Myocyte (in vitro differentiated cells): Measurements from ENCODE around the gene ZSWIM7. TPM values are rescaled to one million over a fixed set of nuclear protein-coding genes. Genes with fewer than 3 reads are reported as not detected.

ENCODE experiments used
- DNase-seq: peaks from one replicate; pipeline ENCODE4 v3.0.0-alpha.2; 2012; ENCODE audit warnings: low read depth
- polyA plus RNA-seq: library from polyadenylated mRNA; unstranded; fragments of >200 nt; gene quantifications from one replicate; pipeline ENCODE4 v1.2.1, GENCODE V29; 2012; ENCODE audit warnings: missing spikeins
- total RNA-seq: library from RNA; depleted of rRNA; stranded (reverse); fragments of >200 nt; gene quantifications from 2 replicates; pipeline ENCODE4 v1.2.3, GENCODE V29; 2014

Gene ZSWIM7
- 25.2 and 35.7 TPM in 2 replicates for total RNA-seq
- polyA plus RNA-seq, result 26.9 TPM

- DNase-seq, result peak; percentile 94
These were observed at the start of gene ZSWIM7, which contains the start of gene TTC19 for GRCh38 chr17:15999141-15999973. ZSWIM7 (minus strand) TSS chr17:15999704; CDS start chr17:15999594, 110 bp downstream. TTC19 (plus strand) TSS chr17:15999824; CDS start chr17:15999849, 25 bp downstream.

- DNase-seq, result no peak
These were observed 49.4 kb upstream of the ZSWIM7 start for GRCh38 chr17:16048811-16049449.

- DNase-seq, result no peak
These were observed 47.5 kb upstream of the ZSWIM7 start for GRCh38 chr17:16046966-16047365.

- no peak for DNase-seq
These were observed 45.0 kb upstream of the ZSWIM7 start for GRCh38 chr17:16044487-16044886.

GRCh38 chr17:16040710-16041251 lies 41.3 kb upstream of the ZSWIM7 start:
- DNase-seq, result peak; percentile 61

GRCh38 chr17:16037636-16038035 lies 38.1 kb upstream of the ZSWIM7 start:
- DNase-seq, result no peak

GRCh38 chr17:16036261-16036660 lies 36.8 kb upstream of the ZSWIM7 start:
- DNase-seq, result no peak

GRCh38 chr17:16033729-16034349 lies 34.3 kb upstream of the ZSWIM7 start:
- no peak for DNase-seq

GRCh38 chr17:16027708-16028584 lies 28.4 kb upstream of the ZSWIM7 start:
- peak; percentile 81 for DNase-seq

- no peak for DNase-seq
These were observed 27.4 kb upstream of the ZSWIM7 start for GRCh38 chr17:16026895-16027294.

- no peak for DNase-seq
These were observed 25.7 kb upstream of the ZSWIM7 start for GRCh38 chr17:16025202-16025601.

GRCh38 chr17:16023881-16024280 lies 24.4 kb upstream of the ZSWIM7 start:
- DNase-seq, result no peak

GRCh38 chr17:16019347-16019746 lies 19.8 kb upstream of the ZSWIM7 start:
- no peak for DNase-seq

- peak; percentile 75 for DNase-seq
These were observed 14.5 kb upstream of the ZSWIM7 start for GRCh38 chr17:16013943-16014407.

- peak; percentile 66 for DNase-seq
These were observed 7.9 kb upstream of the ZSWIM7 start for GRCh38 chr17:16007439-16007838.

- DNase-seq, result peak; percentile 70
These were observed 6.1 kb upstream of the ZSWIM7 start for GRCh38 chr17:16005636-16006035.

GRCh38 chr17:16003841-16004240 lies 4.3 kb upstream of the ZSWIM7 start:
- no peak for DNase-seq

- DNase-seq, result no peak
These were observed 3.3 kb upstream of the ZSWIM7 start for GRCh38 chr17:16002708-16003260.

GRCh38 chr17:16001226-16001897 lies 1.9 kb upstream of the ZSWIM7 start:
- DNase-seq, result no peak
